ENCODE measurements around the gene TMEM161A.

- TF ChIP-seq CTCF (conservative IDR thresholded peaks at IDR 0.05; ENCODE audit: low read depth in 2 of 2) (no peak), EZH2 (IDR thresholded peaks at IDR 0.05; ENCODE audit: low read depth, unreplicated experiment) (no peak), POLR2AphosphoS5 (IDR thresholded peaks at IDR 0.05; ENCODE audit: low read depth) (0 out of 2 replicates have a peak, but pooled peaks have one; percentile 44)
Measured at GRCh38 chr19:19171821-19172532, 33.7 kb upstream of the TMEM161A start.

Measured in GM23338 (cell line).